Small intestine (tissue), 7 donors: ENCODE measurements around the gene KLF3. TPM values are rescaled to one million over a fixed set of nuclear protein-coding genes. Genes with fewer than 3 reads are reported as not detected.
A peak's percentile ranks its signal among the peaks of the same experiment; 100 is the strongest.
"Not testable (repeated sequence)": the region's sequence is repeated elsewhere in the genome, so short reads cannot be mapped to it uniquely, and the experiment has no call there.

Experiments used
- DNase-seq, 2 donors: peaks; one replicate each; pipeline versions ENCODE4 v3.0.0 to v3.0.0-alpha.2; 2013
- FAIRE-seq: peaks from 2 replicates; lab custom pipeline; 2012; peaks lifted over from hg19 to GRCh38; lab: Jason Lieb, UNC
- H3K27ac ChIP-seq, 3 donors: one replicate each; pipeline ENCODE4 v1.5.1; 2013; ENCODE audit warnings: low read length in 2 of 3, mild to moderate bottlenecking in 2 of 3, control low read depth in 1 of 3, inconsistent platforms in 1 of 3, low read depth in 1 of 3, moderate library complexity in 1 of 3
- H3K27me3 ChIP-seq, 3 donors: one replicate each; pipeline ENCODE4 v1.6.1; 2013; ENCODE audit warnings: low read length in 3 of 3, inconsistent platforms in 1 of 3; ENCODE audit not compliant: control insufficient read depth in 3 of 3, insufficient read depth in 3 of 3
- H3K36me3 ChIP-seq, 3 donors: one replicate each; pipeline ENCODE4 v1.6.1; 2013; ENCODE audit warnings: low read length in 3 of 3, inconsistent platforms in 1 of 3, low read depth in 1 of 3, mild to moderate bottlenecking in 1 of 3, moderate library complexity in 1 of 3; ENCODE audit not compliant: control insufficient read depth in 3 of 3, insufficient read depth in 2 of 3
- H3K4me1 ChIP-seq, 3 donors: one replicate each; pipeline ENCODE4 v1.6.1; 2013; ENCODE audit warnings: low read length in 2 of 3, inconsistent platforms in 1 of 3, low read depth in 1 of 3, mild to moderate bottlenecking in 1 of 3, moderate library complexity in 1 of 3; ENCODE audit not compliant: control insufficient read depth in 3 of 3, insufficient read depth in 2 of 3
- H3K4me3 ChIP-seq, 3 donors: one replicate each; pipeline ENCODE4 v1.5.1; 2013; ENCODE audit warnings: low read length in 3 of 3, control low read depth in 1 of 3, inconsistent platforms in 1 of 3, low read depth in 1 of 3, mild to moderate bottlenecking in 1 of 3, moderate library complexity in 1 of 3
- H3K9me3 ChIP-seq, 2 donors: one replicate each; pipeline ENCODE4 v1.6.1; 2013; ENCODE audit warnings: low read depth in 1 of 2, low read length in 1 of 2; ENCODE audit not compliant: control insufficient read depth in 2 of 2, insufficient read depth in 1 of 2
- WGBS, 3 donors: extraction: QIAGEN DNeasy Blood & Tissue Kit; methylation state at CpG; one replicate each; pipeline ENCODE4 v1.1.7; 2013; 5-methylcytosine and 5-hydroxymethylcytosine counted together
- polyA plus RNA-seq, 4 donors: library from polyadenylated mRNA; stranded (reverse) in 3 of 4; unstranded in 1 of 4; fragments of 200-250 nt in 3 of 4; fragments of 120-200 nt in 1 of 4; gene quantifications; one replicate each; pipeline versions ENCODE4 v1.2.1 to v1.2.3, GENCODE V29; 2013
- donor health status: healthy with polysubstance abuse.
- donor health status: control.
- donor health status: control.
- donor health status: Bipolar disorder and iron deficiency.
- donor health status: healthy.

KLF3 gene
- polyA plus RNA-seq, 4 donors, result 32.0 to 91.0 (median 34.5) TPM

DNA sequence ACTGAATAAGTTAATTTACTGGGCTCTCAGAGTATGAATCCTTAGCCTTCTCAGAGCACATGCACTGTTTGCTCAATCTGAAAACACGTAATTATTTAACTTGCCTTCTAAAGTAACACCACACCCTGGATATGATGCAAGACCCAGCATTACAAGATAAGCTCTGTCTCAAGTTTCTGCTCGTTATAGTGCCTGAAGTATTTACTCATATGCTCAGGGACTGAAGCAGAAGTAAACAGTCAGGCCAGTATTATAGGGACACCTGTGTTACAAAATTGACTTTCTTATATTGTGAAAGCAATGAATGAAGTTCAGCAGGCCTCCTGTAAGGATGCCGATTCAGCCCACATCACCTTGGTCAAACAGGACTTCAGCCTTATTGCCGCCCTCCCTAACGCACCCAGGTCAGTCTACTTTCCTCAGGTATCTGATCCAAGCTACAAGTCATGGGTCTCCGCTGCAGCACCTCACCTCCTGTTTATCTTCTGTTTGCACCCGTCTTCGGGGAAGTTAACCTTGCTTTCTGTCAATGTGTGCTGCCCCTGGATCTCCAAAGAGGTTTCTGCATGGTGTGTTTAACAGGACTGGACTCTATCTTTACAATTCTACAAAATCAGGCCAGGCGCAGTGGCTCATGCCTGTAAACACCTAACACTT lies 42.8 kb upstream of the KLF3 start:
- Histone ChIP-seq H3K4me3 (no peak overlapping the region), H3K27me3 (no peaks in the 10 kb centered on the region), H3K27ac (peak overlapping the region; percentile 17 to 91 (median 83)), H3K9me3 (no peaks in the 10 kb centered on the region), H3K36me3 (no peaks in the 10 kb centered on the region), H3K4me1 (peaks cover 0 to 22% (median 0%) of the 10 kb centered on the region in 3 donors)
- peak; percentile 95 for DNase-seq
- 19 to 60% (median 32%) methylated on average over 9 of the region's 9 CpGs for WGBS, 3 donors
- no peak for FAIRE-seq

- WGBS, 3 donors, result 53 to 82% (median 79%) methylated on average over 6 of the region's 6 CpGs
- Histone ChIP-seq H3K36me3 (no peaks in the 10 kb centered on the region), H3K4me3 (no peak overlapping the region), H3K27ac (peak overlapping the region in 2 of 3 donors; percentile 83 to 91), H3K9me3 (no peaks in the 10 kb centered on the region), H3K4me1 (peaks cover 0 to 22% (median 0%) of the 10 kb centered on the region in 3 donors), H3K27me3 (no peaks in the 10 kb centered on the region)
- DNase-seq (peak in 1 of 2 donors; percentile 67), FAIRE-seq (no peak)
These were observed 42.2 kb upstream of the KLF3 start for GRCh38 chr4:38621831-38622230.

DNA sequence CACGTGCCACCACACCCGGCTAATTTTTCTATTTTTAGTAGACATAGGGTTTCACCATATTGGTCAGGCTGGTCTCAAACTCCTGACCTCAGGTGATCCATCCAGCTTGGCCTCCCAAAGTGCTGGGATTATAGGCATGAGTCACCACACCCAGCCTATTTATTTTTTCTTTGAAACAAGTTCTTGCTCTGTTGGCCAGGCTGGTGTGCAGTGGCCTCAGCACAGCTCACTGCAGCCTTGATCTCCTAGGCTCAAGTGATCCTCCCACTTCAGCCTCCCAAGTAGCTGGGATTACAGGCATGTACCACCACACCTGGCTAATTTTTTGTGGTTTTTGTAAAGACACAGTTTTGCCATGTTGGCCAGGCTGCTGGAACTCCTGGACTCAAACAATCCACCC lies 41.7 kb upstream of the KLF3 start:
- H3K36me3 ChIP-seq, H3K9me3 ChIP-seq, DNase-seq, H3K4me3 ChIP-seq, FAIRE-seq, H3K27ac ChIP-seq, H3K27me3 ChIP-seq: not testable (repeated sequence)
- H3K4me1 ChIP-seq, result peaks cover 0 to 22% (median 0%) of the 10 kb centered on the region in 3 donors
- WGBS, 3 donors, result 69 to 89% (median 79%) methylated on average over 2 of the region's 2 CpGs

GRCh38 chr4:38623260-38623659 lies 40.7 kb upstream of the KLF3 start:
- no peak overlapping the region for H3K4me3 ChIP-seq
- peaks cover 0 to 22% (median 0%) of the 10 kb centered on the region in 3 donors for H3K4me1 ChIP-seq
- FAIRE-seq (no peak), DNase-seq (no peak)
- no peaks in the 10 kb centered on the region for H3K9me3 ChIP-seq
- no peaks in the 10 kb centered on the region for H3K27me3 ChIP-seq
- WGBS, 3 donors, result 85 to 100% (median 95%) methylated on average over 2 of the region's 2 CpGs
- no peak overlapping the region for H3K27ac ChIP-seq
- no peaks in the 10 kb centered on the region for H3K36me3 ChIP-seq

DNA sequence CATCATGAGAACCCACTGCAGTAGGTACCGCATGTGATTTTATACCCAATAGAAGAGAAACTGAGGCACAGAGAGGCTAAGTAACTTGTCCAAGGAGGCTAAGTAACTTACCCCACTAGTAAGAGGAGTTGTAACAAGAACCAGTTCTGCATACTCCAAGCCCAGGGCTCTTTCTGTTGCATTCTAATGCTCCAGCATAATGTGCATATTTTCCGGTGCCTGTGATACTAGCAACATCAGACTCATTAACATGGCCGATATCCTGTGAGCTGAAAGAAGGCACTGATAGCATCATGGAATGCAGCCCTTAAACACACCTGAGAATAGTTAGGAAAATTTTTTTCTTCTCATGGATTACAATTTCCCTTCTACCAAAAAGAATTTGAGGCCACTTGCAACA lies 39.7 kb upstream of the KLF3 start:
- no peak for FAIRE-seq
- Histone ChIP-seq H3K27me3 (no peaks in the 10 kb centered on the region), H3K36me3 (no peaks in the 10 kb centered on the region), H3K4me3 (no peak overlapping the region), H3K4me1 (peaks cover 0 to 22% (median 0%) of the 10 kb centered on the region in 3 donors), H3K9me3 (no peaks in the 10 kb centered on the region), H3K27ac (no peak overlapping the region)
- DNase-seq, result no peak
- 95 to 100% (median 97%) methylated on average over 3 of the region's 3 CpGs for WGBS, 3 donors

DNA sequence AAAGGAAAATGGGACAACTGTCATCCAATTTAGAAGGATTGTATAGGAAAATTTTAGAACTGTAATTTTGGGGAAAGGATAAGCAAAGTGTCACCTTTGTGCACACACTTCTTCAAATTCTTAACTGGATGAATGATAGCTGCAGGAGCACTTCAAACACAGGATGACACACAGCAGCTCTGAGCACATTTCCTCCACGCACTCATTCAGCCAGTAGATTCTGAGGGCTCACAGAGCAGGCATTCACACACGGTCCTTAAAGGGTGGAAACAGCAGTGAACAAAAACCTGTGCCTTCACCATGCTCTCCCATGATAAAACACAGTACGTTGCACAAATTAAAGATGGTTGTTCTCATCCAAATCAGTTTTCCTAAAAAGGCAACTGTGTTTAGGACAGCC lies 38.5 kb upstream of the KLF3 start:
- H3K4me3 ChIP-seq, result no peak overlapping the region
- no peak overlapping the region for H3K27ac ChIP-seq
- no peaks in the 10 kb centered on the region for H3K36me3 ChIP-seq
- WGBS, 3 donors, result 69 to 85% (median 81%) methylated on average over 3 of the region's 3 CpGs
- H3K9me3 ChIP-seq, result no peaks in the 10 kb centered on the region
- no peaks in the 10 kb centered on the region for H3K27me3 ChIP-seq
- DNase-seq (no peak), FAIRE-seq (no peak)
- H3K4me1 ChIP-seq, result peaks cover 0 to 15% (median 0%) of the 10 kb centered on the region in 3 donors

- H3K4me1 ChIP-seq, H3K27ac ChIP-seq, H3K9me3 ChIP-seq, H3K4me3 ChIP-seq, FAIRE-seq, DNase-seq, H3K27me3 ChIP-seq, H3K36me3 ChIP-seq: not testable (repeated sequence)
- 94 to 98% (median 97%) methylated on average over 22 to 32 of the region's 32 CpGs for WGBS, 3 donors
These were observed 37.0 kb upstream of the KLF3 start for GRCh38 chr4:38626901-38627444.

DNA sequence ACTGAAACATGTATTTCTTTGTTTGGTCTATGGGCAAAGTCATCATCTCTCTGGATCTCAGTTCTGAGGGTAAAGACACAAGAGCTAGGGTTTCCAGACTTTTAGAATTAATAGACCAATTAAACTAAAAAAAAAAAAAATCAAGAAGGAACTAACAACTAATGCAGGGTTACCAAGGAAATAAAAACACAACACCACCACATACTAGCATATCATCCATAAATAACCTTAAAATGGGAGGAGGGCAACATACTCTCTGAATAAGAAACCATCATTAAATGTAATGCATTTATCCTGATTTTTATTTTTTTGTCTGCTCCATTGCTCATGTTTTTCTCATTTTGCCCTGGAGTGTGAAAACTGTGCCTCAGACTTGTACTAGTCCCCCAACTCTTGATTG lies 33.5 kb upstream of the KLF3 start:
- H3K36me3 ChIP-seq, result no peaks in the 10 kb centered on the region
- no peaks in the 10 kb centered on the region for H3K27me3 ChIP-seq
- no peak overlapping the region for H3K27ac ChIP-seq
- DNase-seq (no peak), FAIRE-seq (no peak)
- no peak overlapping the region for H3K4me3 ChIP-seq
- peaks cover 0 to 2% (median 0%) of the 10 kb centered on the region in 3 donors for H3K4me1 ChIP-seq
- no peaks in the 10 kb centered on the region for H3K9me3 ChIP-seq
